Nephron progenitor cell (in vitro differentiated cells): Measurements from ENCODE around the gene ATP8B1.

Experiments used
- DNase-seq: peaks from one replicate; pipeline ENCODE4 v3.0.0; 2021
- H3K27ac Mint-ChIP-seq: 2 replicates; pipeline ENCODE4 v1.8.0; 2021; ENCODE audit warnings: mild to moderate bottlenecking, moderate library complexity, mixed read lengths
- H3K27me3 Mint-ChIP-seq: 2 replicates; pipeline ENCODE4 v1.8.0; 2021; ENCODE audit warnings: mild to moderate bottlenecking, low read depth, mixed read lengths; ENCODE audit not compliant: poor library complexity
- H3K36me3 Mint-ChIP-seq: 2 replicates; pipeline ENCODE4 v1.8.0; 2021; ENCODE audit warnings: low read depth, mixed read lengths
- H3K4me1 Mint-ChIP-seq: 2 replicates; pipeline ENCODE4 v1.8.0; 2021; ENCODE audit warnings: mixed read lengths
- H3K4me3 Mint-ChIP-seq: 2 replicates; pipeline ENCODE4 v1.8.0; 2021; ENCODE audit warnings: mild to moderate bottlenecking, moderate library complexity, mixed read lengths
- H3K9me3 Mint-ChIP-seq: 2 replicates; pipeline ENCODE4 v1.8.0; 2021; ENCODE audit warnings: mild to moderate bottlenecking, moderate library complexity, mixed read lengths
- CTCF ChIP-seq: fragments of 200-600 bp; sonication (generic); IDR thresholded peaks from 2 replicates; pipeline ENCODE4 v1.5.0; 2021; ENCODE audit warnings: antibody characterized with exemption

Gene ATP8B1

GRCh38 chr18:57772387-57772799, 30.7 kb downstream of the ATP8B1 start:
- no peak for TF ChIP-seq CTCF
- Mint-ChIP-seq H3K9me3 (no peaks in the 10 kb centered on the region), H3K4me1 (peaks cover 55% of the 10 kb centered on the region), H3K27ac (peak overlapping the region; percentile 41), H3K36me3 (no peaks in the 10 kb centered on the region), H3K27me3 (peaks cover 15% of the 10 kb centered on the region), H3K4me3 (peak overlapping the region; percentile 1)
- no peak for DNase-seq

DNA sequence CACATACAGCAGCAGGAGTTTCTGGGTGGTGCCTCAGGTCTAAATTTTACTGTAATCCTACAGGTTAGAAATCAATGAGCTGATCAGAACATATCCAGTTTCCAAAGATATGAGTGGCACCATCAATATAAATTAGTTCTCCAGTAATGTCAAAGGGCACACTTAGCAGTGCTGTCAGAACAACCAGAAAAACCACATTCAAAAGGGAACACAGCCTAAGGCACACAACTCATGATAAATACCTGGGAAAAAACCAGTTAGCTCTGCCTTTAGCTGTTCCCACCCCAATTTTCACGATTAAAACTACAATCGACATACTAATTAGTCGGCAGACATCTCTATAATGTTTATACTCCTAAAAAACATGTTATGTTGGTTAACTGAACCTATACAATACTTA, 31.5 kb downstream of the ATP8B1 start:
- Mint-ChIP-seq H3K9me3 (no peaks in the 10 kb centered on the region), H3K36me3 (no peaks in the 10 kb centered on the region), H3K27ac (no peak overlapping the region), H3K4me3 (no peak overlapping the region), H3K27me3 (peaks cover 19% of the 10 kb centered on the region), H3K4me1 (peaks cover 52% of the 10 kb centered on the region)
- no peak for TF ChIP-seq CTCF
- no peak for DNase-seq

GRCh38 chr18:57771193-57771592, 31.9 kb downstream of the ATP8B1 start:
- H3K36me3 Mint-ChIP-seq, result no peaks in the 10 kb centered on the region
- no peak overlapping the region for H3K4me3 Mint-ChIP-seq
- no peak for DNase-seq
- peaks cover 48% of the 10 kb centered on the region for H3K4me1 Mint-ChIP-seq
- TF ChIP-seq CTCF, result no peak
- H3K27me3 Mint-ChIP-seq, result peaks cover 20% of the 10 kb centered on the region
- H3K9me3 Mint-ChIP-seq, result no peaks in the 10 kb centered on the region
- no peak overlapping the region for H3K27ac Mint-ChIP-seq

GRCh38 chr18:57768537-57769326, 34.4 kb downstream of the ATP8B1 start:
- no peak overlapping the region for H3K27ac Mint-ChIP-seq
- no peak for TF ChIP-seq CTCF
- H3K36me3 Mint-ChIP-seq, result no peaks in the 10 kb centered on the region
- no peak for DNase-seq
- peaks cover 36% of the 10 kb centered on the region for H3K4me1 Mint-ChIP-seq
- H3K9me3 Mint-ChIP-seq, result no peaks in the 10 kb centered on the region
- peaks cover 23% of the 10 kb centered on the region for H3K27me3 Mint-ChIP-seq
- no peak overlapping the region for H3K4me3 Mint-ChIP-seq

GRCh38 chr18:57767259-57768050, 35.7 kb downstream of the ATP8B1 start:
- H3K36me3 Mint-ChIP-seq, result no peaks in the 10 kb centered on the region
- no peak overlapping the region for H3K27ac Mint-ChIP-seq
- H3K9me3 Mint-ChIP-seq, result no peaks in the 10 kb centered on the region
- DNase-seq, result no peak
- no peak overlapping the region for H3K4me3 Mint-ChIP-seq
- TF ChIP-seq CTCF, result no peak
- H3K4me1 Mint-ChIP-seq, result peaks cover 23% of the 10 kb centered on the region
- peaks cover 19% of the 10 kb centered on the region for H3K27me3 Mint-ChIP-seq
